ENCODE data around the gene SPANXN2. TPM values are rescaled to one million over a fixed set of nuclear protein-coding genes. Genes with fewer than 3 reads are reported as not detected.

Gene SPANXN2
- total and polyA plus RNA-seq, 2 of the 4 experiments (the other 2 are of a cell fraction): not detected

DNA sequence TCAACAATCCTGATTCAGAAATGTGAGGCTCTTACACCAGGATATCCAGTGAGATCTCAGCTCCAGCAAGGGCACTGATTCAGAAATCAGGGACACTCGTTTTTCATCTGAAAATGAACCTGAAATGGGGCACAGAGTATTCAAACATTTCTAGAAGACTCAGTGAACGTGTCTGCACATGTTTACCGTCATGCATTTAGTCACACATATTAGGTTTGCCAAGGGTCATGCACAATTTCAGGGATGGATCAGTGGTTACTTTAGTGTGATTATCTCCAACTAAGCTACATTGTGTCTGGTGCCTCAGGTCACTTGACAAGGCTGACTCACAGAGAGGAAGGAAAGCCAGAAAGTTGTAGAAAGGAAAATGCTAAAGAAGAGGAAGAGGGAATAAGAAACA lies 33.6 kb upstream of the SPANXN2 start:
- ChIA-PET POLR2A (ENCODE audit: unreplicated experiment) (no interaction called here), CTCF (no interaction called here)
- H3K36me3 ChIP-seq (ENCODE audit: control insufficient read depth, insufficient read depth, low read length): no peaks in the 10 kb centered on the region
- no peak for DNase-seq
- BruUV-seq (replicated peaks): no TSS peak
- WGBS, 2 experiments (ENCODE audit: extremely low coverage in 2 of 2, insufficient read length in 1 of 2): no CpG with 5 or more reads among the region's 3 CpGs
- no peaks in the 10 kb centered on the region for H4K20me1 ChIP-seq (ENCODE audit: insufficient read depth, low read length)
- no peaks in the 10 kb centered on the region for H3K27me3 ChIP-seq (ENCODE audit: control insufficient read depth, insufficient read depth, low read length)
- no peak overlapping the region for H2BK5ac ChIP-seq (ENCODE audit: low read depth, low read length, poor library complexity, severe bottlenecking)
- H2AFZ ChIP-seq (replicated peaks; ENCODE audit: low read length, poor library complexity): no peak overlapping the region
- H2BK15ac ChIP-seq (ENCODE audit: low read depth, low read length): no peak overlapping the region
- H3K18ac ChIP-seq (ENCODE audit: low read depth, low read length): no peak overlapping the region
- no peak overlapping the region for H3K27ac ChIP-seq (ENCODE audit: insufficient read depth, low read length)
- no peak overlapping the region for H2BK20ac ChIP-seq (ENCODE audit: low read depth, low read length)
- no peak overlapping the region for H2AK5ac ChIP-seq (ENCODE audit: low read depth, low read length)
- H3K4me1 ChIP-seq (ENCODE audit: control insufficient read depth, insufficient read depth, low read length): no peaks in the 10 kb centered on the region
- in situ Hi-C loops (cut with MboI; ENCODE audit: low sequenced_read_pairs) (no loop called here), dilution Hi-C loops (cut with HindIII; ENCODE audit: low sequenced_read_pairs, unreplicated experiment) (no loop called here), intact Hi-C loops (cut with micrococcal nuclease) (no loop called here)
- H3K56ac ChIP-seq (ENCODE audit: extremely low read depth, insufficient read depth, low read length): no peak overlapping the region
- no peaks in the 10 kb centered on the region for H3K9me1 ChIP-seq (ENCODE audit: insufficient read depth, low read length)
- H3K23ac ChIP-seq (ENCODE audit: low read depth, low read length): no peak overlapping the region
- H2BK120ac ChIP-seq (ENCODE audit: low read depth, low read length): no peak overlapping the region
- no peak overlapping the region for H4K91ac ChIP-seq (ENCODE audit: insufficient read depth, low read depth, low read length)
- H3K9ac ChIP-seq (ENCODE audit: low read depth, low read length): no peak overlapping the region
- H3K9me3 ChIP-seq (ENCODE audit: control insufficient read depth, insufficient read depth, low read length): peaks cover 9% of the 10 kb centered on the region
- TF ChIP-seq BHLHE40 (IDR thresholded peaks at IDR 0.05; ENCODE audit: low read depth, low read length) (no peak), SMC3 (IDR thresholded peaks at IDR 0.05; ENCODE audit: low read depth, low read length) (no peak), MAZ (IDR thresholded peaks at IDR 0.05; ENCODE audit: borderline replicate concordance, low read depth, low read length) (no peak), MAFK (IDR thresholded peaks at IDR 0.05; ENCODE audit: low read depth, low read length) (no peak), RAD21 (IDR thresholded peaks at IDR 0.05; ENCODE audit: low read length) (no peak), CHD1 (IDR thresholded peaks at IDR 0.05; ENCODE audit: low read depth, low read length) (no peak), FOS (IDR thresholded peaks at IDR 0.05; ENCODE audit: low read depth, low read length) (no peak), CEBPB (IDR thresholded peaks at IDR 0.05; ENCODE audit: low read depth, low read length) (no peak), POLR2A (IDR thresholded peaks at IDR 0.05; ENCODE audit: low read depth, low read length) (no peak), NFE2L2 (IDR thresholded peaks at IDR 0.05; ENCODE audit: low read depth, low read length) (no peak), MXI1 (IDR thresholded peaks at IDR 0.05; ENCODE audit: borderline replicate concordance, low read depth, low read length) (no peak), RCOR1 (IDR thresholded peaks at IDR 0.05; ENCODE audit: insufficient replicate concordance, low read length) (no peak), RFX5 (IDR thresholded peaks at IDR 0.05; ENCODE audit: low read depth, low read length) (no peak)
- TF ChIP-seq, protein P1, sequence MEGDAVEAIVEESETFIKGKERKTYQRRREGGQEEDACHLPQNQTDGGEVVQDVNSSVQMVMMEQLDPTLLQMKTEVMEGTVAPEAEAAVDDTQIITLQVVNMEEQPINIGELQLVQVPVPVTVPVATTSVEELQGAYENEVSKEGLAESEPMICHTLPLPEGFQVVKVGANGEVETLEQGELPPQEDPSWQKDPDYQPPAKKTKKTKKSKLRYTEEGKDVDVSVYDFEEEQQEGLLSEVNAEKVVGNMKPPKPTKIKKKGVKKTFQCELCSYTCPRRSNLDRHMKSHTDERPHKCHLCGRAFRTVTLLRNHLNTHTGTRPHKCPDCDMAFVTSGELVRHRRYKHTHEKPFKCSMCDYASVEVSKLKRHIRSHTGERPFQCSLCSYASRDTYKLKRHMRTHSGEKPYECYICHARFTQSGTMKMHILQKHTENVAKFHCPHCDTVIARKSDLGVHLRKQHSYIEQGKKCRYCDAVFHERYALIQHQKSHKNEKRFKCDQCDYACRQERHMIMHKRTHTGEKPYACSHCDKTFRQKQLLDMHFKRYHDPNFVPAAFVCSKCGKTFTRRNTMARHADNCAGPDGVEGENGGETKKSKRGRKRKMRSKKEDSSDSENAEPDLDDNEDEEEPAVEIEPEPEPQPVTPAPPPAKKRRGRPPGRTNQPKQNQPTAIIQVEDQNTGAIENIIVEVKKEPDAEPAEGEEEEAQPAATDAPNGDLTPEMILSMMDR (conservative IDR thresholded peaks at IDR 0.05; ENCODE audit: low read depth, low read length): no peak
- TF ChIP-seq, protein P2, sequence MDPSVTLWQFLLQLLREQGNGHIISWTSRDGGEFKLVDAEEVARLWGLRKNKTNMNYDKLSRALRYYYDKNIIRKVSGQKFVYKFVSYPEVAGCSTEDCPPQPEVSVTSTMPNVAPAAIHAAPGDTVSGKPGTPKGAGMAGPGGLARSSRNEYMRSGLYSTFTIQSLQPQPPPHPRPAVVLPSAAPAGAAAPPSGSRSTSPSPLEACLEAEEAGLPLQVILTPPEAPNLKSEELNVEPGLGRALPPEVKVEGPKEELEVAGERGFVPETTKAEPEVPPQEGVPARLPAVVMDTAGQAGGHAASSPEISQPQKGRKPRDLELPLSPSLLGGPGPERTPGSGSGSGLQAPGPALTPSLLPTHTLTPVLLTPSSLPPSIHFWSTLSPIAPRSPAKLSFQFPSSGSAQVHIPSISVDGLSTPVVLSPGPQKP (IDR thresholded peaks at IDR 0.05; ENCODE audit: borderline replicate concordance, low read depth, low read length): no peak
- TF ChIP-seq, protein P3, sequence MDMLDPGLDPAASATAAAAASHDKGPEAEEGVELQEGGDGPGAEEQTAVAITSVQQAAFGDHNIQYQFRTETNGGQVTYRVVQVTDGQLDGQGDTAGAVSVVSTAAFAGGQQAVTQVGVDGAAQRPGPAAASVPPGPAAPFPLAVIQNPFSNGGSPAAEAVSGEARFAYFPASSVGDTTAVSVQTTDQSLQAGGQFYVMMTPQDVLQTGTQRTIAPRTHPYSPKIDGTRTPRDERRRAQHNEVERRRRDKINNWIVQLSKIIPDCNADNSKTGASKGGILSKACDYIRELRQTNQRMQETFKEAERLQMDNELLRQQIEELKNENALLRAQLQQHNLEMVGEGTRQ (IDR thresholded peaks at IDR 0.05; ENCODE audit: low read depth, low read length): no peak
- no peak overlapping the region for H3K4ac ChIP-seq (ENCODE audit: low read depth, low read length)
- H3K14ac ChIP-seq (replicated peaks; ENCODE audit: low read depth, low read length): no peak overlapping the region
- no peak overlapping the region for H3K4me3 ChIP-seq (ENCODE audit: insufficient read depth, low read depth, low read length)
- no peak overlapping the region for H3K4me2 ChIP-seq (ENCODE audit: low read depth, low read length)
- no peak for ATAC-seq (ENCODE audit: low read depth)
- no peak overlapping the region for H4K5ac ChIP-seq (ENCODE audit: low read depth, low read length)
- H3K79me1 ChIP-seq (ENCODE audit: low read depth in 1 of 2, low read length in 2 of 2): no peaks in the 10 kb centered on the region
- no peak overlapping the region for H2AK9ac ChIP-seq (replicated peaks; ENCODE audit: low read depth, low read length, poor library complexity)
- H4K8ac ChIP-seq (ENCODE audit: low read depth in 2 of 2, low read length in 2 of 2): no peak overlapping the region

Data from IMR-90 (cell line).